ENCODE results near the gene AIP. TPM values are rescaled to one million over a fixed set of nuclear protein-coding genes. Genes with fewer than 3 reads are reported as not detected.

AIP gene
- 49.2 and 49.5 TPM in 2 replicates for total RNA-seq (2014; rRNA removed; shearing (Covaris generic))
- polyA plus RNA-seq (2014; cell fraction: nucleus; rRNA removed), result 77.5 and 83.7 TPM in 2 replicates

DNA sequence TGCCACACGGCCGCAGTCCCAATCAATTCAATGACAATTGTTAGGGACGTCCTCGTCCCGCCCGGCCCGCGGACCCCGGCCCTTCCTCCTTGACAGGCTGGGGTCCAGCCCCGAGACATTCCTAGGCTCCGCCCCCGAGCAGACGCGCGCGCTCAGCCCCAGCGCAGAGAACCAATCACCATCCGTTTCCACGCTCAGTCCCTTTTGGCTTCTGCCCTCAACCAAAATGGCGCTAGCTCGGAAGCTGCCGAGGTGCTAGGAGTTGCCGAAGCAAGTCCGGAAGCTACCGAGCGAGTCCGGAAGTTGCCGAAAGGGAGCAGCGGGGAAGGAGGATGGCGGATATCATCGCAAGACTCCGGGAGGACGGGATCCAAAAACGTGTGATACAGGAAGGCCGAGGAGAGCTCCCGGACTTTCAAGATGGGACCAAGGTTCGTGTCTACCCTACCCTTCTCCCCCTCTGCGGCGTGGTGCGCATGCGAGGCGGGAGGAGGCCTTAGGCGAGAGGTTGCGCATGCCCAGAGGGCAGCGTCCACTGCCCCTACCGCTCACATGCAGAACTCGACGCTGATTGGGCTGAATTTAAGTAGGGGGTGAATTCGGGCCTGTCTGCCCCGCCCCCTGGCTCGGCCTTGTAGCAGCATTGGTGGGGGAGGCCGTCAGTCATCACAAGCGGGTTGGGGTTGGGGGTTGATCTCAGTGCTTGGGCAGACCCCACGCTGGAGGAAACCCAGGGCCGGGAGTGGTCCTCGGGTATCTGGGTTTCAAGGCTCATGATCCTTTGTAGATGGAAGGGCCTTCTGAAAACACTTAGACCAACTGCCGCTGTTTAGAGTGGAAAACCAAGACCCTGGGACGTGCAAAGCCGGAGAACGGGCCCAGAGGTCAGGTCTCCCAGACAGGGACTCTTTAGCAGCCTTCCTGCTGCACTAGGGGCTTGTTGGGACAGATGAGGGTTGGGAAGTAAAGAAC lies at the start of gene AIP:
Gene AIP, plus strand, starts transcription at position 200 of the 972 bp plus-strand sequence. Its CDS starts 133 bp downstream, at position 333.
- DNase-seq (ENCODE audit: extremely low read depth, low read depth), result peak; percentile 96

DNA sequence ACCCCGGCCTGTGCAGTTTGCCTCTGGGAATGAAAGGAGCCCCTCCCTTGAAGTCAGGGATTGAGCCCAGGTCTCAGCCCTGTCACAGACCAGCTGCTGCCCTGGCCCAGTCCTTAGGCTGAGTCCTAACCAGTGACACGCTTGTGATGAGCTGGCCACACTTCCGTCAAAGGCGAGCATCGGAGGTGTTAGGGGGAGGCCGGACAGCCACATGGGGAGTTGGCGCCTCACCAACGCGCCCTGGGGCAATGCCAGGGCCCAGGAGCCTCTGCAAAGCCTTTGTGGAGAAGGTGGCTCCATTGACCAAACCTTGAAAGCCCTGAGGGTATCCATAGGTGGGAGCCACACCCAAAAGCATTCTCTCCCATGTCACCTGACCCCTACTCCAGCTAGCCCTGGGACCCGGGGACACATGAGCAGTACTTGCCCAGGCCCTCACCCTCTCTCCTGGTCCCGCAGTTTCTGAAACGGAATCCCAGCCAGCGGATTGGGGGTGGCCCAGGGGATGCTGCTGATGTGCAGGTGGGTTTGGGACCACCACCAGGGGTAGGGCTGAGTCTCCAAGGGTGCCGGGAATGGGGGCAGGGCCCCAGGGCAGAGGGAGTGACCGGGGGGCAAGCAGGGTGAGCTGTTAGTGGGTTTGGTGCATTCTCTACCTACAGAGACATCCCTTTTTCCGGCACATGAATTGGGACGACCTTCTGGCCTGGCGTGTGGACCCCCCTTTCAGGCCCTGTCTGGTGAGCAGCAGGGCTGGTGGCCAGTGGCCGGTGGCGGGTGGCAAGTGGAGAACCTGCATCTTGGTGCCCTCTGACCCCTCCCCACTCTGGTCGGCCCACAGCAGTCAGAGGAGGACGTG lies 49.1 kb upstream of the AIP start:
- DNase-seq (ENCODE audit: extremely low read depth, low read depth), result no peak

DNA sequence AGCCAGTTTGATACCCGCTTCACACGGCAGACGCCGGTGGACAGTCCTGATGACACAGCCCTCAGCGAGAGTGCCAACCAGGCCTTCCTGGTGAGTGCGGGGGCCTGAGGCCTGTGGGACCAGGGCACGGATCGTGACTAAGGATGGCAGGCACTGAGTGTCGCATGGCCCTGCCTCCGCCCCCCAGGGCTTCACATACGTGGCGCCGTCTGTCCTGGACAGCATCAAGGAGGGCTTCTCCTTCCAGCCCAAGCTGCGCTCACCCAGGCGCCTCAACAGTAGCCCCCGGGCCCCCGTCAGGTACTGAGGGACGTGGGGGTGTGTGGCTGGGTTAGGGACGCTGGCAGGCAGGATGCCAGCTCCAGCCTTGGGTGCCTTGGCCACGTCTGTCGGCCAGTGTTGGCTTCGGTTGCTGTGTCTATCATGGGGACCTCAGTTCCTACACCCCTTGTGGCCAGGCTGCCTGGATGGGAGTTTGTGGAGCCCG lies 48.4 kb upstream of the AIP start:
- DNase-seq (ENCODE audit: extremely low read depth, low read depth), result no peak

DNA sequence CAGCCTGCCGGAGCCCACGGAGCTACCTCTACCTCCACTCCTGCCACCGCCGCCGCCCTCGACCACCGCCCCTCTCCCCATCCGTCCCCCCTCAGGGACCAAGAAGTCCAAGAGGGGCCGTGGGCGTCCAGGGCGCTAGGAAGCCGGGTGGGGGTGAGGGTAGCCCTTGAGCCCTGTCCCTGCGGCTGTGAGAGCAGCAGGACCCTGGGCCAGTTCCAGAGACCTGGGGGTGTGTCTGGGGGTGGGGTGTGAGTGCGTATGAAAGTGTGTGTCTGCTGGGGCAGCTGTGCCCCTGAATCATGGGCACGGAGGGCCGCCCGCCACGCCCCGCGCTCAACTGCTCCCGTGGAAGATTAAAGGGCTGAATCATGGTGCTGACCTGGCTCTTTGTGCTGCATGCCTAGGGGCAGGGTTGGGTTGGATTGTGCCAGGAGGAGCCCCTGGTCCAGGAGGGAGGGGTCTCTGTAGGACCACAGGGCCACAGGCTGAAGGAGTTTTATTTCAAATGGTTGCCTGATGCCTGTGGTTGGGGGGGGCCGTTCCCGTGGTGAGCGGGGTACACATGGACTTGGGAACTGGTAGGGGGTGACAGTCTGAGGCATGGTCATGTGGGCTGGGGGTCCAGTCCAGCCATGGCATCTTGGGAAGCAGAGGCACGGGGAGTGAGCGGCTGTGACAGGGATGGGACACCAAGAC lies 47.6 kb upstream of the AIP start:
- no peak for DNase-seq (ENCODE audit: extremely low read depth, low read depth)

DNA sequence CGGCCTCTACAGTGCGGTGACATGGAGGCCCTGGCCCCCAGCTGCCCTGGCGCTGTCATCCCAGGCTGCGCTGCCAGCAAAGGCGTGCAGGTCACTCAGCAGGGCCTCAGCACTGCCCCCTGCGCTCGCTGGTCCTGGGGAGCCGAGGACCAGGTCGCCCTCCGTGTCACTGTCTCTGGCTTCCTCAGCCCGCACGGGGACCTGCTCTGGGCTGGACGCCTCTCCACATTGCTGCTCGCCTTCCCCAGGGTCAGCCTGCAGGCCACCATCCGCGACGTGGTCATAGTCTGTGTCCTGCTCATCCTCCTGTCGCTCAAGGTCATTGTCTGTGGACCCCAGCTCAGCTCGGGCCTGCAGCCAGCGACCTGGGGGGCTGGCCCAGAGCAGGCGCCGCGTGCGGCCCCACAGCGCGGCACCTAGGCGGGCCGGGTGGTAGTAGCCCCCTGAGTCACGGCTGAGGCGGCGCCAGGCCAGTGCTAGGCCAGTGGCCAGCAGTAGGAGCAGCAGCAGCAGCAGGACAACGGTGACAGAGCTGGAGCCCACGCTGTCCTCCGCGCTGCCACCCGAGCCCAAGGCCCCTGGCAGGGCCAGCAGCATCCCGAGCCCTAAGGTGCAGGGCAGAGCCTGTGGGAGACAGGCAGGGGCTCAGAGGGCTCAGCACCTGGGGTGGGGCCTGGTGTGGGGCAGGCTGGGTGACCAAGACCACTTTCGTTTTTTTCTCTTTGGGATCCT lies 46.9 kb upstream of the AIP start:
- DNase-seq (ENCODE audit: extremely low read depth, low read depth), result no peak

DNA sequence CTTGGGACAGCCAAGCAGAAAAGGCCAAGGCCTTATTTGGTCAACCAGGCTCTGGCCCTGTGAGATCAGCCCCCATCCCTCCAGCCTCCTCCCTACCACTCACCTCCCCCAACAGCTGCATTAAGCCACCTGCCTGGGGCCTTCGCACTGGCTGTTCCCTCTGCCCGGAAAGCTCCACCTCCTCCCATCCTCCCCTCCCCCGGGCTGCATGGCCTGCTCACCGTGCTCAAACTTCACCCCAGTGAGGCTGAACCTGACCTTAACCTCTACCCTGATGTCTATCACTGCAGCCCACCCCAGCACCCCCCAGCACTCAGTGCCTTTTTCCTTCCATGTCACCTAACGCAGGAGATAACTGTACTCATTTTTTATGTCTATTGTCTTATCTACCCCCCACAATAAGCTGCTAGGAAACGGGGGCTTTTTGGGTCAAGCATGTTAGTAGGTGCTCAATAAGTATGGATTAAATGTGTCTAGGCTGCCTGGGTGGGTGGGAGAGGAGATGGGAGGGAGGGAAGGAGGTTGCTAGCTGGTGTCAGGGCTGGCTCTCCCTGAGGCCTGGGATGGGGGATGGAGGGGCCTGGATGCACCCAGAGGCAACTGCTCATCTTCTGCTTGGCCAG lies 46.3 kb upstream of the AIP start:
- DNase-seq (ENCODE audit: extremely low read depth, low read depth), result no peak

DNA sequence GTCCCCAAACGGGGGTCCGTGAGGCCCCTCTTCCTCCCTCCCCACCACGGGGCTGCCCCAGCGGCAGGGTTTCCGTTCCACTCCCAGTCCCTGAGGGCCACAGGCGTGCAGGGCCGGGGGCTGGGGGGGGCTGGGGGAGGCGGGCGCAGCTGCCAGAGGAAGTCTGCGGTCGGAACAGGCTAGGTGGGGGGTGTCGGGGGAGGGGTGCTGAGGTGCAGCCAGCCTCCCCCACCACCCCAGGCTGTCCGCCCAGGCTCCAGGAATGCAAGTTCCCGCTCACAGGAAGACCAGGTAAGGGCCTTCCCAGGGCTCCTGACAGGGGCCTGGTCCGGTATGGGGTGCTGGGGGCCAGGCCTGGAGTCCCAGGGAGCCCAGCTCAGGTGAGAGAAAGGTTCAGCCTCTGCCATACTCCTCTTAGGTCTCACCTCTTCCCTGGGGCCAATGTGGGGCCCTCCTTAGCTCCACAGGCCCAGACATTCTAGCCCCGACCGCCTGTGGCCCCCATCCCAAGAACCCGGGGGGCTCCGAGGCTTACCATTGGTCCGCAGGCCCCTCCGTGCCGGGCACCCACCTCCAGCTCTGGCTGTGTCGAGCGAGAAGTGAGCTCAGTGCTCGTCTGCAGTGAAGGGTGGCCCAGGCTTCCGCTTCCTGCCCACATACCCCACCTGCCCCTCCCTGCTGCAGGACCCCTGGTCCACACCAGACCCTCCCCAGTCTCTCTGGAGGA lies 45.6 kb upstream of the AIP start, which contains the start of gene PTPRCAP:
Gene PTPRCAP, minus strand, starts transcription at position 601 of the 727 bp plus-strand sequence. Its CDS starts 63 bp downstream, at position 538.
- no peak for DNase-seq (ENCODE audit: extremely low read depth, low read depth)

DNA sequence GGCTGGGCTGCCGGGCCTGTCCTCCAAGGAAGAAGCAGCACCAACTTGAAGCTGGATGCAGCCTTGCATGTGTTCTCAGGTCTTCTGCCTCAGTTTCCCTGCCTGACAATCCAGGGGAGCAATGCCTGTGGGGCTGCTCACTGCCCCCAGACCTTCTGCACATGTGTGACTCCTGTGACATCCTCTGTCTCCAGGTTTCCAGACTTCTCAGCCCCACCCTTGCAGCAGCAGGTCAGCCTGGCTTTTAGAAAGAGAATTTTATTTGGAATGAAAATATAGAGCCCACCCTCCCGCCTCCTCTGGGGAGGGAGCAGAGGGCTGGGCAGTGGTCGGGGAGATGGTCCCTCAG lies 45.0 kb upstream of the AIP start:
- no peak for DNase-seq (ENCODE audit: extremely low read depth, low read depth)

DNA sequence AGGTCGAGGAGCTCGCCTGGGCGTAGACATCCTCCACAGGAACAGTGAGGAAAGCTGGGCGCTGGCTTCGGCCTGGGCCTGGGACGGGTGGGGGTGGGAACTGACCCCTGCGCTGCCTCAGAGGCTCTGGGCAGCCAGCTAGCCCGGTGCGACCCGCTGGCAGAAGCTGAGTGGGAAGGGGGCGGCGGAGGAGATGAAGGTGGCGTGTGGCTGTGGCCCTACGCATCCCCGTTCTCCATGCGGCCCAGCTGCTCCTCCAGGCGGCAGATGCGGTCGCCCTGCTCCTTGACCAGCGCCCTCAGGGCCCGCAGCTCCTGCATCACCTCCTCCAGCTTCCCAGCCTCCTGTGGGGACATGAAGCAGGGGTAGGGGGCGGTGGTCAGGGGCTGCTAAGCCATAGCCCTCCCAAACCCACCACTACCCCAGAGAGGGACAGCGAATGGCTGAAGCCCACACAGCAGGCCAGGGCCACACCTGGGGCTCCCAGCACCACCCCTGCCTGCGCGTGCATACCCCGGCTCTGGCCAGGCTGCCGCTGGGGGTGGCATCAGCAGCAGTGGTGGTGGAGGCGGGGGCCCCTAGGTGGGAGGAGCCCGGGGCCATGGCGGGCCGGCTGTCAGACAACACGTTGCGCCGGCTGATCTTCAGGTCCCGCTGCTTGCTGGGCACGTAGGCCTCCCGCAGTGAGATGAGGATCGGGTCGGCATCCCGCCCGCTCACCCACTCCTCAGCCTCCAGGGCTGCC lies 44.5 kb upstream of the AIP start:
- DNase-seq (ENCODE audit: extremely low read depth, low read depth), result no peak

DNA sequence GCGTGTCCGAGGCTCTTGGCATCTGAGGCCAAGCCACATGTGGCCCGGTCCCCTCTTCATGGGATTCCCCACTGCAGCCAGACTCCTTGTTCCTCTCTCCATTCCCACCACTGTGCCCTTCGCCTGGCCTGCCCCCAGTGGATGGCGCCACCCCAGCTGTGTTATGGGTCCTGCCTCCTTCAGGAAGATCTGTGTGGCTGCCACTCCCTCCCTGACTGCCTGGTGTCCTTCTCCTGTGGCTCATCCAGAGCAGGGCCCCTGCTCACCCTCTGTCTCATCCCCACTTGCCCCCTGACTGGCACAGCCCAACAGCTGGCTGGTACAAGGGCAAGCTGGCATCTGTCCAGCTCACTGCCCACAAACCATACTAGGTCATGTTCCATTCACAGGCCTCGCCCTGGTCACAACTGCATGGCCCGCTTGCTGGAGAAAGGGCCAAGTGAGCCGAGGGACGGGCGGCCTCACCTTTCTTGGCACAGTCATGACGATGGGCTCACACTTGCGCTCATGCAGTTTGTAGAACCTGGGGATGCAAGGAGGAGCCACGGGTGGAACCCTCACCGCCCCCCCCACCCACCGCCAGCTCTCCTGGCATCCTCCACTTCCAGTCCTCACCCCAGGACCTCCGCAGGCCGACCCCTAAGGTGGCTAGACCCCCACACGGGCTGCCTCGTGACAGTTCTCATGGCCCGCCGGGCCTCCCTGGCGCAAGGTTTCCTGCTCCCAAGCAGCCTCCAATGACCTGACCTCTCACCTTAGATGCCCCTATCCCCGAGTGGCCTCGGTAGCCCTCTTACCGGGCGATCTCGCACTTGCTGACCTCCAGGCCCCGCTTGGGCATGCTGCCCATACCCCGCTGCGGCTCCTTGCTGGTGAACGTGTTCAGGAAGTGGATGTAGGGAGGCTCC lies 43.3 kb upstream of the AIP start:
- no peak for DNase-seq (ENCODE audit: extremely low read depth, low read depth)

DNA sequence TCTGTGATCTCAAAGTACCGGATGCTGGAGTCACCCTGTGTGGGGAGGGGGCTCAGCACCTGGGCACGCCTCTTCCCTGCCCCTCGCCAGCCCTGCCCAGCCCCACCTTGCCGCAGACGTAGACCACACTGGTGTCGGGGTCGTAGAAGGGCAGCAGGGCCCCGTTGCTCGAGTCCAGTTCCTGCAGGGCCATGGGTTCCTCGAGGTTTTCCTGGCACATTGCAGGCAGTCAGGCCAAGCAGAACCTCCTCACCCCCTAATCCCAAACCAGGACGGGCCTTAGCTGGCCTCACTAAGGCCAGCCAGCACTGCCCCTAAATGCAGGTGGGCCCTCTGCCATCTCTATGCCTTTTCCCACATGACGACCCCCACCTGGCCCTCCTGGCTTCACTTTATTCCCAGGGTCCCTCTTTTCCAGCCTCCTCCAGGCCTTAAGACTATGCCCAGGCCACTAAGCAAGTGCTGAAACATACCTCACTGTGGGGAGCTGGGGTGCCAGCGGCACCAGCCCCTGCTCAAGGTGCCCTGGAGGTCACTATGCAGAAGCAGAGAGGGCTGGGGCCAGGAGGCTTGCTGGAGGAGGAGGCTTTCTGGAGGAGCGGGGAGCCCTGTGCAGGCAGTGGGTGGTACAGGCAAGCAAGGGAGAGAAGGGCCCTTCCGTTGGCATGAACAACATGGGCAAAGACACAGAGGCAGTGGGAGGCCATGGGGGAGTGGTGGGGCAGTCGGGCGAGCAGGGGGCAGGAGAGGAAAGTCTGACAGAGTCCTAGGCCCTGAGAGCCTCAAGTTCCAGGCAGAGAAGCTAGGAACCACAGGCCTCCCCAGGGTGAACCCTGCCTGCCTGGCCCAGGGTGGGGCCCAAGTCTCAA lies 42.4 kb upstream of the AIP start:
- no peak for DNase-seq (ENCODE audit: extremely low read depth, low read depth)

DNA sequence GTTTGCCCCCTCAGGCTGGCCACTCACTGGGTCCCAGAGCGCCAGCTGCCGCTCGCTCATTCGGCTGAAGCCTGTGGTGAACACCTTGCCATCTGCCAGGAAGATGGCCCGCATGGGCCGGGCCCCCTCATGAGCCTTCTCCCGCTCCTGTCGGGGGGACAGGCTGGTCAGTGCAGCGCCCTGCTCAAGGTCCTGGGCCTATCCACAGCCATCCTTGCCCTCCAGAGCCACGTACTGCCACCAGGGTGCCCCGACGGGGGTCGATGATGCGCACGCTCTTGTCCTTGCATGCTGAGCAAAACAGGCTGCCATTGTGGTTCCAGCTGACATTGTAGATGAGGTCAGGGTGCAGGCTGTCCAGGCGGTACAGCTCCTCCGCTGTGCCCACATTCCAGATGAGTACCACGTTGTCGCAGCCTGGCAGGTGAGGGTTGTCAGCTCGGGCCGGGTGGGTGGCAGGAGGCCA lies 41.7 kb upstream of the AIP start:
- no peak for DNase-seq (ENCODE audit: extremely low read depth, low read depth)

DNA sequence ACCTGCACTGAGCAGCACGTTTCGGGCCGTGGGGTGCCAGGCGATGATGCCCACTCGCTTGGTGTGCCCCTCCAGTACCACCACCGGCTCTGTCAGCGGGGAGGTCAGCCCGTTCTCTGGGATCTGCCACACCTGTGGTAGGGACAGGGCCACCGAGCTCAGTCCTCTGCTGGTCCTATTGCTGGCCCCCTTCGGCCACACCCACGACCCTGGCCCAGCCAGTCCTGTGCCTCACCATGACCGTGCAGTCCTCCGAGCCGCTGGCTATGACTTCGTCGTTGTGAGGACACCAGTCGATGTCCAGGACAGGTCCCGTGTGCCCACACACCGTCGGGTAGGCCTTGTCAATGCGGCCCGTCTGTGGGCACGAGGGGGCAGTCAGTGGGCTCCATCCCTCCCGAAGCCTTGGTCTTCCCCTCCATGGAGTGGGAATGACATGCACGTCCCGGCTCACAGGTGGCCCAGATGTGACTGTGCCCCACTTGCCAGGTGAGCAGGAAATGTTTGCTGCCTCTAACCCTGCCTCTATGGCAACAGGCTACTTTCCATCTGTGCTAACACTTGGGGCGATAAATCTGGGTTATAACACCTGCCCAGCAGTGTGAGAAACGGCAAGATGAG lies 41.0 kb upstream of the AIP start:
- DNase-seq (ENCODE audit: extremely low read depth, low read depth), result no peak

DNA sequence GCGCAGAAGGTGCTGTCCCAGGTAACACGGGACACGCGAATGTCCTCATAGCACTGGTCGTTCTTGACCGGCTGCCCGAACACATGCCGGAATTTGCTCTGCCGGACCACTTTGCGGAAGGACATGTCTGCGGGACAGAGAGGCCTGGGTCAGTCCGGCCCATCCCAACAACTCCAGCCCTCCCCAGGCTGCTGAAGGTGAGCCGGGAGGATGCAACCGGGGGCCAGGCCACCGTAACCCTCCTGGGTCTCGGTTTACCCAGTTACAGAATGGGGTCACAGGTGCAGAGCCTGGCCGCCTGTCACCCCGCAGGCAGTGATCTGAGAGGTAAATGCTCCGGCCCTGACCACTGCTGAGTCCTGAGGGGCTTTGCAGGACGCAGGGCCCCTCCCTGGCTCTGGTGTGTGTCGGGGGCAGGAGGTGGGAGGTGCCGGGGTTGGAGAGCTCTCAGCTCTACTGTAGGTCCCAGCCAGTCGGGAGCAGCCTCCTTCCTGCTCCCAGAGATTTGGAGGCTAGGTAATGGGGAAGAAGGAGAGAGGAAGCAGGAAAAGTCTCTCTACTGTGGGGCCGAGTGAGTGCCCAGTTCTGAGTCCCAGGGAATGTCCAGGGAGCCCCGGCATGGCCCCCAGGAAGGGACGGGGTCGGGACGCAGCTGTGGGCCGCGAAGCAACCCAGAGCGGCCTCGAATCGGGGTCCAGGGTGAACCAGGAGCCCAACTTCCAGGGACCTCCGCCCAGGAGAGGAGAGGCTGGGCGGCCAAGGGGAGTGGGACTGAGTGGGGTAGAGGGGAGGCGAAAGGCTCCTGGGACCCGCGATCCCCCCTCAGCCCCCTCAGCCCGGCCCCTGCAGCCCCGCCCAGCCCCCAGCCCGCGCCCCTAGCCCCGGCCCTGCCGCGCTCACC lies 40.1 kb upstream of the AIP start:
- no peak for DNase-seq (ENCODE audit: extremely low read depth, low read depth)
